ENCODE measurements around the gene ERICH6.

GRCh38 chr3:150636258-150636657 is 67.5 kb downstream of the ERICH6 start:
- TF ChIP-seq POLR2A (IDR thresholded peaks at IDR 0.05): no peak
- TF ChIP-seq, protein P1, sequence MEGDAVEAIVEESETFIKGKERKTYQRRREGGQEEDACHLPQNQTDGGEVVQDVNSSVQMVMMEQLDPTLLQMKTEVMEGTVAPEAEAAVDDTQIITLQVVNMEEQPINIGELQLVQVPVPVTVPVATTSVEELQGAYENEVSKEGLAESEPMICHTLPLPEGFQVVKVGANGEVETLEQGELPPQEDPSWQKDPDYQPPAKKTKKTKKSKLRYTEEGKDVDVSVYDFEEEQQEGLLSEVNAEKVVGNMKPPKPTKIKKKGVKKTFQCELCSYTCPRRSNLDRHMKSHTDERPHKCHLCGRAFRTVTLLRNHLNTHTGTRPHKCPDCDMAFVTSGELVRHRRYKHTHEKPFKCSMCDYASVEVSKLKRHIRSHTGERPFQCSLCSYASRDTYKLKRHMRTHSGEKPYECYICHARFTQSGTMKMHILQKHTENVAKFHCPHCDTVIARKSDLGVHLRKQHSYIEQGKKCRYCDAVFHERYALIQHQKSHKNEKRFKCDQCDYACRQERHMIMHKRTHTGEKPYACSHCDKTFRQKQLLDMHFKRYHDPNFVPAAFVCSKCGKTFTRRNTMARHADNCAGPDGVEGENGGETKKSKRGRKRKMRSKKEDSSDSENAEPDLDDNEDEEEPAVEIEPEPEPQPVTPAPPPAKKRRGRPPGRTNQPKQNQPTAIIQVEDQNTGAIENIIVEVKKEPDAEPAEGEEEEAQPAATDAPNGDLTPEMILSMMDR (IDR thresholded peaks at IDR 0.05): no peak
